Measurements from ENCODE around the gene RABGAP1L.
"Not testable (repeated sequence)": the region's sequence is repeated elsewhere in the genome, so short reads cannot be mapped to it uniquely, and the experiment has no call there.

Gene RABGAP1L

DNA sequence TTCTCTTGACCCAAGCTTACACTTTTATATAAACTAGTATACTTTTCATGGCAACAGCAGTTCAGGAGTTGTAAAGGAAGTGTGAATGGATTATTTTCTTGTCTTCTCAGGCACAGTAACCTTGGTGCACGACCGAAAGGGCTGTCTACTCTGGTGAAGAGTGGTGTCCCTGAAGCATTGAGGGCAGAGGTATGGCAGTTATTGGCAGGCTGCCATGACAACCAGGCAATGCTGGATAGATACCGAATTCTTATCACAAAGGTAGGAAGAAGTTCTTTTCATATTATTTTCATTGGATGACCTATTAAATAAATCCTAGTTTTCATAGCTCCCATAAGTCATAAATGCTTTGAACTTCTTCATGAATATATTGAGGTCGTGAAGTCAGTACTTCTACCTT, 234.6 kb downstream of the RABGAP1L start:
- no peaks in the 10 kb centered on the region for H3K27me3 ChIP-seq (ENCODE audit: control insufficient read depth in 2 of 2, insufficient read depth in 2 of 2, low read length in 2 of 2)
- H3K4me3 ChIP-seq (ENCODE audit: low read length in 2 of 2) = no peak overlapping the region
- H3K36me3 ChIP-seq (ENCODE audit: control insufficient read depth in 2 of 2, insufficient read depth in 2 of 2, low read length in 2 of 2) = no peaks in the 10 kb centered on the region

DNA sequence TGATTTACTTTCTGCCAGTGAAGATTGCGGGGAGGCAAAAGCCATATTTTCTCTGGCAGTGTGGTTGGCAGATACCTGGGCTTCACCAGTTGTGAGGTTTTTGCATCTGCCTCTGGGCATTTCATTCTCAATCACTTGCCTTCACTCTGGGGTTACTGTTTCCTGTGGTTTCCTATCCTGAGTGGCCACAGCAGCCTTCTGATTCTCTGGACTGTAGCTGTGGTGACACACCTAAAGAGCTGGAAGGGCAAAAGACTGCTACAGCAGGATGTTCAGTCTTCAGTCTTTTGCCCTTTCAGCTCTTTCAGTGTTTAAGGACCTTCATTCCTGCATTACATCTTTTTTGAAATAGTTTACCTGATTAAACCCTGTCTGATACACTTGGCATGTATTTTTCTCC, 237.9 kb downstream of the RABGAP1L start:
- H3K9me3 ChIP-seq (ENCODE audit: control insufficient read depth in 2 of 2, low read length in 2 of 2) = no peaks in the 10 kb centered on the region
- no peak overlapping the region for H3K9ac ChIP-seq (ENCODE audit: low read depth in 1 of 2, low read length in 2 of 2)
- H3K4me3 ChIP-seq (ENCODE audit: low read length in 2 of 2) = no peak overlapping the region
- no peak overlapping the region for H3K27ac ChIP-seq (ENCODE audit: low read depth in 2 of 2, low read length in 2 of 2)
- no peaks in the 10 kb centered on the region for H3K27me3 ChIP-seq (ENCODE audit: control insufficient read depth in 2 of 2, insufficient read depth in 2 of 2, low read length in 2 of 2)
- H3K4me1 ChIP-seq (ENCODE audit: control insufficient read depth in 2 of 2, insufficient read depth in 2 of 2, low read length in 2 of 2) = no peaks in the 10 kb centered on the region
- no peaks in the 10 kb centered on the region for H3K36me3 ChIP-seq (ENCODE audit: control insufficient read depth in 2 of 2, insufficient read depth in 2 of 2, low read length in 2 of 2)

More for the DNA sequence above, 234.6 kb downstream of the RABGAP1L start:
- H3K4me1 ChIP-seq (ENCODE audit: control insufficient read depth in 2 of 2, insufficient read depth in 2 of 2, low read length in 2 of 2) = no peaks in the 10 kb centered on the region
- no peak overlapping the region for H3K27ac ChIP-seq (ENCODE audit: low read depth in 2 of 2, low read length in 2 of 2)
- no peak overlapping the region for H3K9ac ChIP-seq (ENCODE audit: low read depth in 1 of 2, low read length in 2 of 2)
- no peaks in the 10 kb centered on the region for H3K9me3 ChIP-seq (ENCODE audit: control insufficient read depth in 2 of 2, low read length in 2 of 2)

DNA sequence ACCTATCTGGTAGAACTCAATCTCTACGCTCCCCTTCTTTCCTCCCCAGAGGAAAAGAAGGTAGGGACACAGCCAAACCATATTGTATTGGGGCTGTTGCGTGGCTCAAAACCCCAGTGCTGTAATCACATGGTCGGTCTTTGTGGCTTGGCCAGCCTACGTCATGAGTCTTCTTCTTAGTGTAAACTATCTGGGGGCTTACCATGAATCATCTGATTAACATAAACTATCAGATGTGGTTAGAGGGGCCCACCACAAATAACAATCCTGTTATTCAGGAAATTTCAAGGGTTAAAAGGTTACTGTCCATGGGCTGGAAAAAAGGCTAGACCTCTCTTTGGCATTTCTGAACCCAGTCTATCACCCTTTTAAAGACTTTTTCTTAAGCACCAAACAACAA, 238.9 kb downstream of the RABGAP1L start:
- no peaks in the 10 kb centered on the region for H3K27me3 ChIP-seq (ENCODE audit: control insufficient read depth in 2 of 2, insufficient read depth in 2 of 2, low read length in 2 of 2)
- H3K9me3 ChIP-seq (ENCODE audit: control insufficient read depth in 2 of 2, low read length in 2 of 2) = no peaks in the 10 kb centered on the region
- H3K27ac ChIP-seq (ENCODE audit: low read depth in 2 of 2, low read length in 2 of 2) = no peak overlapping the region
- H3K36me3 ChIP-seq (ENCODE audit: control insufficient read depth in 2 of 2, insufficient read depth in 2 of 2, low read length in 2 of 2) = no peaks in the 10 kb centered on the region
- H3K4me1 ChIP-seq (ENCODE audit: control insufficient read depth in 2 of 2, insufficient read depth in 2 of 2, low read length in 2 of 2) = no peaks in the 10 kb centered on the region
- no peak overlapping the region for H3K4me3 ChIP-seq (ENCODE audit: low read length in 2 of 2)
- no peak overlapping the region for H3K9ac ChIP-seq (ENCODE audit: low read depth in 1 of 2, low read length in 2 of 2)

DNA sequence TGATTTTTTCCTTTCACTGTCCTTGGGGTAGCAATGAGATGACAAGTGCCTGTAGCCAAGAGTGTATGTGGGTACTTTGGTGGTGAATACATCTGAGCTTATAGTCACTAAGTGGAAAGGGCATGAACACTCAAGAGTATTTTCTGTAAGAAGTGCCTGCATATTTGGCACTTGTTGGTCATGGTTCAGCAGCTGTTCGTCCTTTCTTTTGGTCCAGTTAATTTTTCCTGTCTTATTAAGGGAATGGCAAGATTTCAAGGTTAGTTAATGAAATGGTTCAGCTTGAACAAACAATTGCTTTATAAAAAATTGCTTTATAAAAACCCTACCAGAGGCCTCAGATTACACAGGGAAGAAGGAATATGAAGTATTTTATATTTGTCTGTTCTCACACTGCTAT, 239.9 kb downstream of the RABGAP1L start:
- Histone ChIP-seq H3K4me1 (ENCODE audit: control insufficient read depth in 2 of 2, insufficient read depth in 2 of 2, low read length in 2 of 2) (no peaks in the 10 kb centered on the region), H3K9me3 (ENCODE audit: control insufficient read depth in 2 of 2, low read length in 2 of 2) (no peaks in the 10 kb centered on the region), H3K9ac (ENCODE audit: low read depth in 1 of 2, low read length in 2 of 2) (no peak overlapping the region), H3K27ac (ENCODE audit: low read depth in 2 of 2, low read length in 2 of 2) (no peak overlapping the region), H3K4me3 (ENCODE audit: low read length in 2 of 2) (no peak overlapping the region), H3K36me3 (ENCODE audit: control insufficient read depth in 2 of 2, insufficient read depth in 2 of 2, low read length in 2 of 2) (no peaks in the 10 kb centered on the region), H3K27me3 (ENCODE audit: control insufficient read depth in 2 of 2, insufficient read depth in 2 of 2, low read length in 2 of 2) (no peaks in the 10 kb centered on the region)

DNA sequence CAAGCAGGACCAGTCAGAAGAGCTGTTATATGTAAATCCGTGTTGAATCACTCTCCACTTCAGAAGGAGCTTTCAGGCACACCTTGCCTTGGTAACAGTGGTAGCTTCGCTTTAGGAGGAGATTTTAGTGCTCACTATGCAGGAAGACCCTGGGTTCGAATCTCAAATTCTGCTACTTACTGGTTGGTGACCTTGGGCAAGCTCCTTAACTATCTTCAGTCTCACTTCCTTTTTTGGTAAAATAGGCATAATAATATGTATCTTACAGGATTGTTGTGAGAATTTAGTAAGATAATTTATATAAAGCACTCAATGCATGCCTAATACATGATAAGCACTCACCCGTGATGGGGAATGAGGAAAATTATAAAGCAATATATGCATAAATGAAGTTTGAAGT, 241.8 kb downstream of the RABGAP1L start:
- Histone ChIP-seq H3K4me3 (ENCODE audit: low read length in 2 of 2) (no peak overlapping the region), H3K27me3 (ENCODE audit: control insufficient read depth in 2 of 2, insufficient read depth in 2 of 2, low read length in 2 of 2) (no peaks in the 10 kb centered on the region), H3K9me3 (ENCODE audit: control insufficient read depth in 2 of 2, low read length in 2 of 2) (no peaks in the 10 kb centered on the region), H3K27ac (ENCODE audit: low read depth in 2 of 2, low read length in 2 of 2) (no peak overlapping the region), H3K9ac (ENCODE audit: low read depth in 1 of 2, low read length in 2 of 2) (no peak overlapping the region), H3K4me1 (ENCODE audit: control insufficient read depth in 2 of 2, insufficient read depth in 2 of 2, low read length in 2 of 2) (no peaks in the 10 kb centered on the region), H3K36me3 (ENCODE audit: control insufficient read depth in 2 of 2, insufficient read depth in 2 of 2, low read length in 2 of 2) (no peaks in the 10 kb centered on the region)

DNA sequence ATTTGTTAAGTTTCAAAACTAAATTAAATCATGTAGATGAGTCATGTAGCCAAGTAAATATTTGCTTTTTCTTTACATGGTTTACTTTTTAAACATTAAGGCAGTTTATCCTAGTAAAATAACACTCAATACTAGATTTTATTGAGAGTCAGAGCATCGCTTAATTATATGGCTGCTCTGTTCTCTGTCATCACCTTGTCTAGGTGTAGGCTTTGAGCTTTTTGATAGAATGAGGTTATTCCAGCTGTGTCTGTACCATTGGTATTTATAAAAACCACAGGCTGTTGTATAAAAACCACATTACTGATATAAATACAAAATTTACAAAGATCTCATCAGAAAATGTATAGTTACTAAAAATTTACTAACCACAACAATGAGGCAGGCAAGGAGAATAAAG, 245.9 kb downstream of the RABGAP1L start:
- no peak overlapping the region for H3K4me3 ChIP-seq (ENCODE audit: low read length in 2 of 2)
- H3K27ac ChIP-seq (ENCODE audit: low read depth in 2 of 2, low read length in 2 of 2) = no peak overlapping the region
- no peak overlapping the region for H3K9ac ChIP-seq (ENCODE audit: low read depth in 1 of 2, low read length in 2 of 2)
- no peaks in the 10 kb centered on the region for H3K4me1 ChIP-seq (ENCODE audit: control insufficient read depth in 2 of 2, insufficient read depth in 2 of 2, low read length in 2 of 2)
- no peaks in the 10 kb centered on the region for H3K36me3 ChIP-seq (ENCODE audit: control insufficient read depth in 2 of 2, insufficient read depth in 2 of 2, low read length in 2 of 2)
- no peaks in the 10 kb centered on the region for H3K9me3 ChIP-seq (ENCODE audit: control insufficient read depth in 2 of 2, low read length in 2 of 2)
- H3K27me3 ChIP-seq (ENCODE audit: control insufficient read depth in 2 of 2, insufficient read depth in 2 of 2, low read length in 2 of 2) = no peaks in the 10 kb centered on the region

DNA sequence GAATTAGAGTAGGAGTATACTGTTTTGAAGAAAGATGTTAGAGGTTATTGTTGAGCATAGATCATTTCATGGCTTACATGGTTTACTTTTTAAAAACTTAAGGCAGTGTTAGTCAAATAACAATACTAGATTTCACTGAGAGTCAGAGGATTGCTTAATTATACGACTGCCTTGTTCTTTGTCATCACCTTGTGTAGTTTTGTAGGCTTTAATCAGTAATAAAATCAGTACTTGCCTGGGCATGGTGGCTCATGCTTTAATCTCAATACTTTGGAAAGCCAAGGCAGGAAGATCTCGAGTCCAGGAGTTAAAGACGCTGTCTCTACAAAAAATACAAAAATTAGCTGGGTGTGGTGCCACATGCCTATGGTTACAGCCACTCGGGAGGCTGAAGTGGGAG, 247.1 kb downstream of the RABGAP1L start:
- no peak overlapping the region for H3K4me3 ChIP-seq (ENCODE audit: low read length in 2 of 2)
- H3K9me3 ChIP-seq (ENCODE audit: control insufficient read depth in 2 of 2, low read length in 2 of 2) = no peaks in the 10 kb centered on the region
- H3K4me1 ChIP-seq (ENCODE audit: control insufficient read depth in 2 of 2, insufficient read depth in 2 of 2, low read length in 2 of 2) = no peaks in the 10 kb centered on the region
- no peaks in the 10 kb centered on the region for H3K36me3 ChIP-seq (ENCODE audit: control insufficient read depth in 2 of 2, insufficient read depth in 2 of 2, low read length in 2 of 2)
- H3K27me3 ChIP-seq (ENCODE audit: control insufficient read depth in 2 of 2, insufficient read depth in 2 of 2, low read length in 2 of 2) = no peaks in the 10 kb centered on the region
- no peak overlapping the region for H3K27ac ChIP-seq (ENCODE audit: low read depth in 2 of 2, low read length in 2 of 2)
- no peak overlapping the region for H3K9ac ChIP-seq (ENCODE audit: low read depth in 1 of 2, low read length in 2 of 2)

DNA sequence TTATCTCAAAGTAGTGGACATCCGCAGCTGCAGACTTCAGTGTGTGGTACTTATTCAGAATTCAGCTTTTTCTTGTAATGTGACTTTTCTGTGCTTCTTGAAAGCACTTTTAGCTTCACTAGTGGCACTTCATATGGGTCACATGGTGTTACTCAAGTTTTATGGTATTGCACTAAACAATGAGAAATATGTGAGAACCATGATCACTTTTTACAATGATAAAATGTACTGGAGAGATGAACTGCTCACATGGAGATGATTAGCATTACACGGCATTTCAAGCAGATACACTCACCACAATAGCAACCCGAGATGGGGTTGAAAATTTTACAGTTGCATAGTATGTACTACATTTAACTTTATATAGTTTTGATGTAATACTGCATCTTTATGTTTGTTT, 248.3 kb downstream of the RABGAP1L start:
- Histone ChIP-seq H3K9ac (ENCODE audit: low read depth in 1 of 2, low read length in 2 of 2) (no peak overlapping the region), H3K4me3 (ENCODE audit: low read length in 2 of 2) (no peak overlapping the region), H3K36me3 (ENCODE audit: control insufficient read depth in 2 of 2, insufficient read depth in 2 of 2, low read length in 2 of 2) (no peaks in the 10 kb centered on the region), H3K27ac (ENCODE audit: low read depth in 2 of 2, low read length in 2 of 2) (no peak overlapping the region), H3K4me1 (ENCODE audit: control insufficient read depth in 2 of 2, insufficient read depth in 2 of 2, low read length in 2 of 2) (no peaks in the 10 kb centered on the region), H3K9me3 (ENCODE audit: control insufficient read depth in 2 of 2, low read length in 2 of 2) (no peaks in the 10 kb centered on the region), H3K27me3 (ENCODE audit: control insufficient read depth in 2 of 2, insufficient read depth in 2 of 2, low read length in 2 of 2) (no peaks in the 10 kb centered on the region)

DNA sequence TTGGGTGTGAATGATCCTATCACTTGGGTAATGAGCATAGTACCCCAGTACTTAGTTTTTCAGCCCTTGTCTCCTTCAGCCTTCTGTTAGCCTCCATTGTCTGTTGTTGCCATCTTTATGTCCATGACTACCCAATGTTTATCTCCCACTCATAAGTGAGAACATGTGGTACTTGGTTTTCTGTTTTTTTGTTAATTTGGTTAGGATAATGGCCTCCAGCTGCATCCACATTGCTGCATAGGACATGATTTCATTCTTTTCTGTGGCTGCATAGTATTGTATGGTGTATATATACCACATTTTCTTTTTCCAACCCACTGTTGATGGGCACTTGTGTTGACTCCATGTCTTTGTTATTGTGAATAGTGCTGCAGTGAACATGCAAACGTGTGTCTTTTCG, 248.8 kb downstream of the RABGAP1L start:
- no peaks in the 10 kb centered on the region for H3K36me3 ChIP-seq (ENCODE audit: control insufficient read depth in 2 of 2, insufficient read depth in 2 of 2, low read length in 2 of 2)
- no peaks in the 10 kb centered on the region for H3K4me1 ChIP-seq (ENCODE audit: control insufficient read depth in 2 of 2, insufficient read depth in 2 of 2, low read length in 2 of 2)
- no peaks in the 10 kb centered on the region for H3K27me3 ChIP-seq (ENCODE audit: control insufficient read depth in 2 of 2, insufficient read depth in 2 of 2, low read length in 2 of 2)
- no peak overlapping the region for H3K4me3 ChIP-seq (ENCODE audit: low read length in 2 of 2)
- H3K27ac ChIP-seq (ENCODE audit: low read depth in 2 of 2, low read length in 2 of 2) = no peak overlapping the region
- no peaks in the 10 kb centered on the region for H3K9me3 ChIP-seq (ENCODE audit: control insufficient read depth in 2 of 2, low read length in 2 of 2)
- H3K9ac ChIP-seq (ENCODE audit: low read depth in 1 of 2, low read length in 2 of 2) = no peak overlapping the region

DNA sequence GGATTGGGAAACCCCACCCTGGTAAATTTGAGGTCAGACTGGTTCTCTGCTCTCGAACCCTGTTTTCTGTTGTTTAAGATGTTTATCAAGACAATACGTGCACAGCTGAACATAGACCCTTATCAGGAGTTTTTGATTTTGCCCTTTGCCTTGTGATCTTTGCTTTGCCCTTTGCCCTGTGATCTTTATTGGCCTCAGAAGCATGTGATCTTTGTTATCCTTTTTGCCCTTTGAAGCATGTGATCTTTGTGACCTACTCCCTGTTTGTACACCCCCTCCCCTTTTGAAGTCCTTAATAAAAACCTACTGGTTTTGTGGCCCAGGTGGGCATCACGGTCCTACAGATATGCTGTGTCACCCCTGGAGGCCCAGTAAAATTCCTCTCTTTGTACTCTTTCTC, 250.5 kb downstream of the RABGAP1L start:
- H3K9ac ChIP-seq (ENCODE audit: low read depth in 1 of 2, low read length in 2 of 2); H3K27ac ChIP-seq (ENCODE audit: low read depth in 2 of 2, low read length in 2 of 2); H3K27me3 ChIP-seq (ENCODE audit: control insufficient read depth in 2 of 2, insufficient read depth in 2 of 2, low read length in 2 of 2); H3K4me1 ChIP-seq (ENCODE audit: control insufficient read depth in 2 of 2, insufficient read depth in 2 of 2, low read length in 2 of 2); H3K4me3 ChIP-seq (ENCODE audit: low read length in 2 of 2); H3K36me3 ChIP-seq (ENCODE audit: control insufficient read depth in 2 of 2, insufficient read depth in 2 of 2, low read length in 2 of 2); H3K9me3 ChIP-seq (ENCODE audit: control insufficient read depth in 2 of 2, low read length in 2 of 2): not testable (repeated sequence)

DNA sequence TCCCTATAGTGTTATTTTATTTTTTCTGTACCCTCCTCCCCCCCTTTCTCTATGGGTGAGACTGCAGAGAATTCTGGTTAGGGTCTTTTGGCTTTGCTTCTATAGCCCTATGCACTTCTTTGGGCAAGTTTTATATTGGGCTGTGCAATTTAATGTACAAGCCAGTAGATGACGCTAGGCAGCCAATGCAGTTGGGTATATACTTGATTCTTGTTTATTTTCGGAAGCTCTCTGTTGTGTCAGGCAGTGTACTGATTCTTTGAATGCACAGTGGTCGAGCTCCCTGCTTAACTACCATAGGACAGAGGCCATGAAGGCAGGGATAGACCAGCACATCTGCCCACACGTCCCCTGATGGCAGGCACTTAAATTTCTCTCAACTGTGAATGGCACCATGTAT, 254.3 kb downstream of the RABGAP1L start:
- Histone ChIP-seq H3K9me3 (ENCODE audit: control insufficient read depth in 2 of 2, low read length in 2 of 2) (no peaks in the 10 kb centered on the region), H3K4me3 (ENCODE audit: low read length in 2 of 2) (no peak overlapping the region), H3K9ac (ENCODE audit: low read depth in 1 of 2, low read length in 2 of 2) (no peak overlapping the region), H3K27ac (ENCODE audit: low read depth in 2 of 2, low read length in 2 of 2) (no peak overlapping the region), H3K27me3 (ENCODE audit: control insufficient read depth in 2 of 2, insufficient read depth in 2 of 2, low read length in 2 of 2) (no peaks in the 10 kb centered on the region), H3K4me1 (ENCODE audit: control insufficient read depth in 2 of 2, insufficient read depth in 2 of 2, low read length in 2 of 2) (no peaks in the 10 kb centered on the region), H3K36me3 (ENCODE audit: control insufficient read depth in 2 of 2, insufficient read depth in 2 of 2, low read length in 2 of 2) (no peaks in the 10 kb centered on the region)
